Activated CD8-positive, alpha-beta T cell treated with anti-CD3 and anti-CD28 coated beads for 36 hours (primary cell): ENCODE results near the gene TTN. TPM values are rescaled to one million over a fixed set of nuclear protein-coding genes. Genes with fewer than 3 reads are reported as not detected.
A peak's percentile ranks its signal among the peaks of the same experiment; 100 is the strongest.

Experiments used
- ATAC-seq: fragments of 200-7000 bp; cut with Tn5 transposase; one replicate; pipeline ENCODE4 v1.10.0; 2021; ENCODE audit warnings: mild to moderate bottlenecking, moderate library complexity
- CTCF ChIA-PET: fragments of 350-600 bp; sonication (Branson Sonifier 250); formaldehyde crosslinking; loops from one replicate; lab custom pipeline; 2021; ENCODE audit warnings: antibody characterized with exemption; lab: Charles Lee
- POLR2A ChIA-PET: fragments of 350-600 bp; sonication (Branson Sonifier 250); formaldehyde crosslinking; loops from one replicate; lab custom pipeline; 2021; ENCODE audit warnings: antibody characterized with exemption; lab: Charles Lee
- DNase-seq: peaks from one replicate; pipeline ENCODE4 v3.0.0-alpha.2; 2020
- H3K27ac Mint-ChIP-seq: one replicate; pipeline ENCODE4 v1.8.0; 2021; ENCODE audit warnings: mild to moderate bottlenecking, mixed read lengths
- H3K27me3 Mint-ChIP-seq: one replicate; pipeline ENCODE4 v1.8.0; 2021; ENCODE audit warnings: mixed read lengths
- H3K36me3 Mint-ChIP-seq: one replicate; pipeline ENCODE4 v1.8.0; 2021; ENCODE audit warnings: low read depth, mixed read lengths
- H3K4me1 Mint-ChIP-seq: one replicate; pipeline ENCODE4 v1.8.0; 2021; ENCODE audit warnings: low read depth, mixed read lengths
- H3K4me3 Mint-ChIP-seq: one replicate; pipeline ENCODE4 v1.8.0; 2021; ENCODE audit warnings: mild to moderate bottlenecking, moderate library complexity, mixed read lengths
- H3K9me3 Mint-ChIP-seq: one replicate; pipeline ENCODE4 v1.8.0; 2021; ENCODE audit warnings: mixed read lengths
- intact Hi-C: fragments of 100-400 bp; cut with micrococcal nuclease; formaldehyde crosslinking; loops from one replicate; pipeline ENCODE4 v1.10.0; 2022
- total RNA-seq, 2 experiments: library from RNA; stranded (reverse); gene quantifications; one replicate each; pipeline ENCODE4 v1.2.3, GENCODE V29; 2021
- TF ChIP-seq, protein P1 (sequence below): fragments of 200-600 bp; IDR thresholded peaks from one replicate; pipeline ENCODE4 v1.8.0; 2022; ENCODE audit warnings: antibody characterized with exemption, mild to moderate bottlenecking

TTN gene
- total RNA-seq, 2 experiments from 2014 or later, result 2.8 to 4.3 TPM

DNA sequence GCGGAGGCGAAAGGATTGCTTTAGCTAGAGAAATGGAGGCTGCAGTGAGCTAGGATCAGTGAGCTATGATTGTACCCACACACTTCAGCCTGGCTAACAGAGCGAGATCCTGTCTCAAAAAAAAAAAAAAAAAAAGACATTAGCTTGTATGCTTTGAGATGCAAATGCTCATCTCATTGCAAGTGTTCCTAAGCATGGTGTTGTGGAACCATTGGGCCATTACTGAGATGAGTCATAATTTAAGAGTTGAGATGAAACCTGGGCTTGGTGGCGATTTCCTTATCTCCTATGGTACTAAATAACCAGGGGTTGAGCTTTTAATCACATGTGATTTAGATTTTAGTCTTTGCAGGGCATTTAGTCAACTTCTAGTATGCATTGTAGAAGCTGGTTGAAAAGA is 324.8 kb downstream of the TTN start:
- CTCF ChIA-PET, result interaction anchor here (0.6 to 1.7 kb wide), 3 partner anchors 24 to 40 kb away, joined by 3 to 5 read pairs (median 4); no protein-coding TSS in a partner anchor
- peaks cover 12% of the 10 kb centered on the region for H3K36me3 Mint-ChIP-seq
- DNase-seq, result peak; percentile 23

DNA sequence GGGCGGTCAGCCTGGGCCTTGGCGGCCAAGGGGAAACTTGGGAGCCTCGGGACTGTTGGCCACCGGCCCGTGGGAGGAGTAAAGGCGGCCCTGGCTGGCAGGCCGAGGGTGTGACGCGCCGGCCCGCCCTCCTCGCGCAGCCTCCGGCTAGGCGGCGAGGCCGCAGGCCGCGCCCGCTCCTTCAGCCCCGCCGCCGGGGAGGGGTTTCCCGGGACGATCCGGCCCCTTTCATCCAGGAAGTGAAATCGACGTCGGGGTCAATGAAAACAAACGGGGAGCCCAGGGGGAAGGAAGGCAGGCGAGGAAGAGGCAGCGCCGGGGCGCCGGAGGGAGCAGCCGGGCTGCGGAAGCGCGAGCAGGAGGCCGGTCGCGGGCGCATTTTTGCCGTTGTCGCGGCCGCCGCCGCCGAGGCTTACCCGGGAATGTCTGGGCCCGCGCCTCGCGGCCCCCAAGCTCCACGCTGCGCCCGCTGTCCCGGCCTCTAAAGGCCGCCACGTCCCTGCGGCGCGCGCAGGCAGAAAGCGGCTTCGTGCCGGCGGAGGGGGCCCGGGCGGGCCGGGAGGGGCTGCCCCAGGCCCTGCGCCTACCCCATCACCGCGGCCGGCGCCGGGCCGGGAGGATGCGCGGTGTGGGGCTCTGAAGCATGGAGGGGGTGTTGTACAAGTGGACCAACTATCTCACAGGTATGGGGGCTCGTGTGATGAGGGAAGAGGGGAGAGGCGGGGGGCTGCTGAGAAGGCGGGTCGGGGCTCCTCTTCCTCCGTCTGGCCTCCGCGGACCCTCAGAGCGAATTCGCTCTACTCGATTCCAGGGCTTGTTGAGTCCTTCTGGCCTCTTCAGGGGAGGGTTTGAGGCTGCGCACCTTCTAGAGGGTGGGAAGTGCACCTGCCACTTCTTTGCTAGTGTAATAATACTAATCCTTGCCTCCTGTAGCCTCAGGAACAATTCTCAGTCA is 326.7 kb downstream of the TTN start, which contains the start of gene PLEKHA3:
Gene PLEKHA3 (plus strand): TSS at position 231 of the 955 bp plus-strand sequence. CDS start 413 bp downstream, at position 644.
- peak; percentile 66 for ATAC-seq
- DNase-seq, result peak; percentile 79
- CTCF ChIA-PET, result interaction anchor here (1.0 to 2.3 kb wide), 12 partner anchors 8 to 122 kb away, joined by 3 to 13 read pairs (median 4); partner anchors contain the start of genes PJVK and PRKRA
- POLR2A ChIA-PET, result interaction anchor here (1.0 to 1.6 kb wide), 4 partner anchors 13 to 220 kb away, joined by 3 to 5 read pairs (median 3); no protein-coding TSS in a partner anchor
- H3K4me3 Mint-ChIP-seq, result peak within 1 kb of the TSS; percentile 83
- peaks cover 5% of the 10 kb centered on the region for H3K36me3 Mint-ChIP-seq
- no peaks in the 10 kb centered on the region for H3K9me3 Mint-ChIP-seq
- TF ChIP-seq, protein P1, sequence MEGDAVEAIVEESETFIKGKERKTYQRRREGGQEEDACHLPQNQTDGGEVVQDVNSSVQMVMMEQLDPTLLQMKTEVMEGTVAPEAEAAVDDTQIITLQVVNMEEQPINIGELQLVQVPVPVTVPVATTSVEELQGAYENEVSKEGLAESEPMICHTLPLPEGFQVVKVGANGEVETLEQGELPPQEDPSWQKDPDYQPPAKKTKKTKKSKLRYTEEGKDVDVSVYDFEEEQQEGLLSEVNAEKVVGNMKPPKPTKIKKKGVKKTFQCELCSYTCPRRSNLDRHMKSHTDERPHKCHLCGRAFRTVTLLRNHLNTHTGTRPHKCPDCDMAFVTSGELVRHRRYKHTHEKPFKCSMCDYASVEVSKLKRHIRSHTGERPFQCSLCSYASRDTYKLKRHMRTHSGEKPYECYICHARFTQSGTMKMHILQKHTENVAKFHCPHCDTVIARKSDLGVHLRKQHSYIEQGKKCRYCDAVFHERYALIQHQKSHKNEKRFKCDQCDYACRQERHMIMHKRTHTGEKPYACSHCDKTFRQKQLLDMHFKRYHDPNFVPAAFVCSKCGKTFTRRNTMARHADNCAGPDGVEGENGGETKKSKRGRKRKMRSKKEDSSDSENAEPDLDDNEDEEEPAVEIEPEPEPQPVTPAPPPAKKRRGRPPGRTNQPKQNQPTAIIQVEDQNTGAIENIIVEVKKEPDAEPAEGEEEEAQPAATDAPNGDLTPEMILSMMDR, result no peak
- no peaks in the 10 kb centered on the region for H3K27me3 Mint-ChIP-seq
- peak within 1 kb of the TSS; percentile 93 for H3K27ac Mint-ChIP-seq
- peaks cover 39% of the 10 kb centered on the region for H3K4me1 Mint-ChIP-seq
- intact Hi-C loops, result loop anchor here (2.0 kb wide), 1 partner anchor 42 kb away; no protein-coding TSS in a partner anchor

More for the DNA sequence above, 324.8 kb downstream of the TTN start:
- H3K27me3 Mint-ChIP-seq, result no peaks in the 10 kb centered on the region
- POLR2A ChIA-PET, result interaction anchor here (0.9 to 1.6 kb wide), 3 partner anchors 10 to 40 kb away, joined by 4 to 7 read pairs (median 4); partner anchors contain the start of genes PJVK and PRKRA
- peaks cover 39% of the 10 kb centered on the region for H3K4me1 Mint-ChIP-seq
- ATAC-seq, result no peak
- no peaks in the 10 kb centered on the region for H3K9me3 Mint-ChIP-seq
- intact Hi-C loops, result no loop called here
- H3K27ac Mint-ChIP-seq, result no peak overlapping the region
- peak overlapping the region; percentile 83 for H3K4me3 Mint-ChIP-seq
- TF ChIP-seq, protein P1, result no peak

DNA sequence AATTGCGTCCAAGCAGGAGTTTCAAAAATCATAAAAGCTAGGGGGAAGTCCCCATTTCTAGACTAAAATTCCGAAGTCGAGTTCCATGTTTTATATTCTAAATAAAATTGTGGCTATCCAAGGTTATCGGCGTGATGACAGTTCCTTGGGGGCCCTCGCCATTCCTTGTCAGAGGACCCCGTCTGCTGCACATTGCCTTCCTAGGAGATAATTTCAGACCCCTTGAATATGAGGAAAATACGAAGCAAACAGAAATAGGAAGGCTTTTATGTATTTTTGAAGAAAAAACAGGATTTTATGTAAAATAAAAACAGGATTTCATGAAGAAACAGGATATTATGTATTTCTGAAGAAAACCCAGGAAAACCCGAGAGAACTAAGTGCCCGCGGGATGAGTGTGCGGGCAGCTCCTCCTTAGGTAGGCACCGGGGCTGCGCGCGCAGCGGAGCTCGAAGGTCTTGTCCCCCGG is 327.4 kb downstream of the TTN start:
- CTCF ChIA-PET, result interaction anchor here (1.0 to 2.3 kb wide), 12 partner anchors 8 to 122 kb away, joined by 3 to 13 read pairs (median 4); partner anchors contain the start of genes PJVK and PRKRA
- Mint-ChIP-seq H3K9me3 (no peaks in the 10 kb centered on the region), H3K4me3 (peak overlapping the region; percentile 83), H3K4me1 (peaks cover 38% of the 10 kb centered on the region), H3K27me3 (no peaks in the 10 kb centered on the region), H3K36me3 (peaks cover 4% of the 10 kb centered on the region), H3K27ac (peak overlapping the region; percentile 85)
- TF ChIP-seq, protein P1, result no peak
- POLR2A ChIA-PET, result interaction anchor here (1.0 to 1.6 kb wide), 4 partner anchors 13 to 221 kb away, joined by 3 to 5 read pairs (median 3); no protein-coding TSS in a partner anchor
- intact Hi-C loops, result loop anchor here (2.0 kb wide), 1 partner anchor 43 kb away; no protein-coding TSS in a partner anchor
- DNase-seq (no peak), ATAC-seq (no peak)

DNA sequence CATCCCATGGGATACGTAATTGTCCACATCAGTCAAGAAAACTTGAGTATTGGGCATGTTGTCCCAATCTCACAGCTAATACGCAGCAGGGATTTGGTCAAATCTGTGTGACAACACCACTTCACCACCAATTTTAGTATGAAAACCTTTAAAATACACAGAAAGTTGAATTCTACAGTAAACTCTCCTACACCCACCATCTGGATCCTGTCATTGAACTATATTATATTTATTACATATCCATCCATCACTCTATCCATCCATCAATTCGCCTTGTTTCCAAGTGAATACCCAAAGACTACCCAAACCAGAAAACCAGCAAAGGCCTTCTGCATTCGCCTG is 328.0 kb downstream of the TTN start:
- intact Hi-C loops, result no loop called here
- H3K4me3 Mint-ChIP-seq, result peak overlapping the region; percentile 83
- peaks cover 4% of the 10 kb centered on the region for H3K36me3 Mint-ChIP-seq
- no peaks in the 10 kb centered on the region for H3K27me3 Mint-ChIP-seq
- ChIA-PET CTCF (interaction anchor here (1.0 to 2.3 kb wide), 12 partner anchors 8 to 123 kb away, joined by 3 to 13 read pairs (median 4); partner anchors contain the start of genes PJVK and PRKRA), POLR2A (interaction anchor here (1.0 to 1.6 kb wide), 5 partner anchors 12 to 221 kb away, joined by 3 to 5 read pairs (median 3); partner anchors contain the start of genes PJVK and PRKRA)
- TF ChIP-seq, protein P1, result peak; percentile 60
- H3K4me1 Mint-ChIP-seq, result peaks cover 33% of the 10 kb centered on the region
- peak overlapping the region; percentile 95 for H3K27ac Mint-ChIP-seq
- DNase-seq, result no peak
- ATAC-seq, result no peak
- no peaks in the 10 kb centered on the region for H3K9me3 Mint-ChIP-seq
